Lower leg skin (tissue), 4 donors: Measurements from ENCODE around the gene LRIT3. TPM values are rescaled to one million over a fixed set of nuclear protein-coding genes. Genes with fewer than 3 reads are reported as not detected.

Experiments
- DNase-seq, 2 donors: peaks; one replicate each; pipeline ENCODE4 v3.0.0-alpha.2; 2019; ENCODE audit warnings: low spot score in 2 of 2
- H3K4me3 ChIP-seq: fragments of 200-600 bp; sonication (generic); 2 replicates; pipeline ENCODE4 v1.5.1; 2017; ENCODE audit warnings: mild to moderate bottlenecking, low read depth; ENCODE audit not compliant: poor library complexity, severe bottlenecking
- CTCF ChIP-seq, 3 donors: fragments of 450-650 bp; IDR thresholded peaks; one replicate each; pipeline ENCODE4 v1.5.1; 2016; ENCODE audit warnings: antibody characterized with exemption in 3 of 3, mild to moderate bottlenecking in 3 of 3, moderate library complexity in 2 of 3
- POLR2A ChIP-seq, 2 donors: fragments of 450-650 bp; IDR thresholded peaks; one replicate each; pipeline ENCODE4 v1.6.1; 2016 to 2017; ENCODE audit warnings: antibody characterized with exemption in 2 of 2, mild to moderate bottlenecking in 1 of 2, moderate library complexity in 1 of 2
- WGBS, 2 donors: methylation state at CpG; one replicate each; pipeline ENCODE4 v1.1.5; 2018; 5-methylcytosine and 5-hydroxymethylcytosine counted together
- intact Hi-C: fragments of 100-400 bp; cut with DNase I; formaldehyde crosslinking; loops from one replicate; pipeline ENCODE4 v1.15.0; 2023; ENCODE audit warnings: low total_unique reads
- total RNA-seq, 4 donors: library from RNA; depleted of rRNA; stranded (reverse); fragments of >200 nt; gene quantifications; one replicate each; pipeline ENCODE4 v1.1.0, GENCODE V29; 2016

LRIT3 gene
- total RNA-seq, 4 donors from 2014 or later, result 0.21 to 0.42 TPM; not detected in 2

DNA sequence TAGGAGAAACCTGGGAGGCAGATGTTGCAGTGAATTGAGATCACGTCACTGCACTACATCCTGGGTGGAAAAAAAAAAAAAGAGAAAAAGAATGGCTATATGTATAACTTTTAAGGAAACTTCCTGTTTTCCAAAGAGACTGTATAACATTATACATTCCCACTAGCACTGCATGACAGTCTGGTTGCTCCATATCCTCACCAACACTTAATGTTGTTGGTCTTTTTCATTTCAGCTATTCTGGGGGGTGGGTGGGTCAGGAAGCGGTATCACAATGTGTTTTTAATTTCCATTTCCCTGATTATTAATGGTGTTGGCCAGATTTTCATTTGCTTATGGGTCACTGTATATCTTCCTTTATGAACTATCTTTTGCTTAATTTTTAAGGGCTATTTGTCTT is 13.4 kb downstream of the LRIT3 start:
- H3K4me3 ChIP-seq, result no peak overlapping the region
- intact Hi-C loops, result no loop called here
- no peak for DNase-seq
- WGBS, 2 donors, result 88 to 90% methylated on average over 2 of the region's 2 CpGs
- TF ChIP-seq POLR2A (IDR thresholded peaks at IDR 0.05), result no peak

DNA sequence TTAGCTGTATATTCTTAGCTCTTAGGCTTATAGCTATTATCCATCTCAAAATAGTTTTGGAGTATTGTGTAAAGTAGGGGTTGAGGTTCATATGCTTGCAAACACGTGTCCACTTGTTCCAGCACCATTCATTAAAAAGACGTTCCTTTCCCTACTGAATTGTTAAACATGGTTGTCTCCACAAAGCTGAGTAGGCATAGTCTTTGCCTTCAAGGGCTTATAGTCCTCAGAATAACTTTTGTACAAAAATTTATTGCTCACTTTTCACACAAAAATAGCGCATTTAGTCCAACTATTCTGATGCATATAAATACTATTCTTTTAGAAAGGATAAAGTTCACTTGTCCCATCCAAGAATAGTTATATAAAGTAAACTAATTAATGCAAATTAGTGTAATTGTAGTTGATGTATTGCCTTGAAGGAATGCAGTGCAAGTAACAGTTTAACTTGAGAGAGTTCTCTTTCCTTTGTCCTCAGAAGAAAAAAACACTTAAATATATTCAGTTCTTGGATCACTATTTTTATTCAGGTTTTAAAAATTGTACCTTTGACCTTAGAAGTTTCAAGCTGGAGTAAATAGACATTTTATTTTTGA is 14.1 kb downstream of the LRIT3 start:
- no peak for DNase-seq
- WGBS, 2 donors, result 89 to 91% methylated on average over 3 of the region's 3 CpGs
- no peak overlapping the region for H3K4me3 ChIP-seq
- TF ChIP-seq POLR2A (IDR thresholded peaks at IDR 0.05) (no peak), CTCF (IDR thresholded peaks at IDR 0.05) (no peak)
- intact Hi-C loops, result no loop called here

GRCh38 chr4:109864134-109864533 is 16.2 kb downstream of the LRIT3 start:
- H3K4me3 ChIP-seq, result no peak overlapping the region
- intact Hi-C loops, result no loop called here
- no peak for TF ChIP-seq POLR2A (IDR thresholded peaks at IDR 0.05)
- no peak for TF ChIP-seq CTCF (IDR thresholded peaks at IDR 0.05)
- DNase-seq, result no peak

- DNase-seq, result no peak
- TF ChIP-seq CTCF (IDR thresholded peaks at IDR 0.05) (no peak), POLR2A (IDR thresholded peaks at IDR 0.05) (no peak)
- intact Hi-C loops, result no loop called here
- WGBS, 2 donors, result 94% methylated on average over 5 of the region's 5 CpGs
- H3K4me3 ChIP-seq, result no peak overlapping the region
These were observed 22.2 kb downstream of the LRIT3 start for GRCh38 chr4:109870061-109870460.

DNA sequence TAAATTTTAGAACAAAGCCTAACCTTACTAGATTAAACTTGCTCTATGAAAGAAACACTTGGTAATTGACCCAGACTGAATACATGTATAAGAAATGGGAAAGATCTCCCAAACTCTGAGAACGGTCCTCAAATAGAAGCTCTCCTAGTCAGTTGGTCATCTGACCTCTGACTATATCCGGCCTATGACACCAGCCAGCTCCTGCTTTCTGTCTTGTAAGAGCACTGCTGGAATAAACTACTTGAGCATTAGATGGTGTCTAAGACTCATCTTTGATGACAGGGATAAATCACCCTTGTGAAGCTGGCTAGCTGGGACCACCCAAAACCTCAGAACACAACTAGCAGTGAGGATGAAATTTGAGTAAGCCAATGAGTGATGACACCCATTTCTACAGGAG is 24.2 kb downstream of the LRIT3 start:
- DNase-seq, result no peak
- no peak overlapping the region for H3K4me3 ChIP-seq
- TF ChIP-seq CTCF (IDR thresholded peaks at IDR 0.05) (no peak), POLR2A (IDR thresholded peaks at IDR 0.05) (no peak)
- 93 to 97% methylated on average over 2 of the region's 2 CpGs for WGBS, 2 donors
- intact Hi-C loops, result no loop called here

DNA sequence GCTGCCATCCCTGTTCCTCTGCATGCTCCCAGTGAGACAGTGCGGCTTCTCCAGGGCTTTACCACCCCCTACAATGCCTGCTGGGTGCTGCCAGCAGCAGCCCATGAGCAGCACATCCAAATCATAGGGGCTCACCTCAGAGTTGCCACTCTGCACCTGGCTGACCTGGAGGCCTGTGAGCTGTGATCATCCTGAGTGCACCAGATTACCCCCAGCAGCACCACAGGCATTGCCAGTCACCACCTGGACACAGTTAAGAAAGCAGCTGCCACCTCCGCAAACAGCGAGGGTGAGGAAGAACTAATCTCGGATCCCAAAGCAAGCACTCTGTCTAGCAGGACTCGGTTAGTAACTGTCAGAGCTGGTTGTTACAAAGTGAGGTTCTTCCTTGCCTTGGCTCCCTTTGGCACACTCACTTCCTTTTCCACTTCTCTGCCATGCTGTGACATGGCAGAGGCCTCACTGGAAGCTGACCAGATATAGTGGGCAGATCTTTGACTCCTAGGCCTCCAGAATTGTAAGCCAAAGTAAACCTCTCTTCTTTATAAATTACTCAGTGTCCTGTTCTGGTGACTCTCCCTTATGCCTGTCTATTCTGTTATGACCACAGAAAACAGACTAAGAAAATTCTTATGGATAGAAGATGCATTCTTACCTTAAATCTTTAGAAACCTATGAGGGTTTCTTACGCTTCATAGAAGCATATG is 25.2 kb downstream of the LRIT3 start:
- TF ChIP-seq CTCF (IDR thresholded peaks at IDR 0.05), result no peak
- TF ChIP-seq POLR2A (IDR thresholded peaks at IDR 0.05), result no peak

More for the DNA sequence above, 25.2 kb downstream of the LRIT3 start:
- DNase-seq, result no peak
- WGBS, 2 donors, result 95 to 100% methylated on average over 6 of the region's 6 CpGs
- intact Hi-C loops, result no loop called here
- H3K4me3 ChIP-seq, result no peak overlapping the region
